GM10847 (cell line): ENCODE data around the gene ABHD3.

Experiments
- POLR2A ChIP-seq: IDR thresholded peaks from 2 replicates; pipeline ENCODE4 v1.6.1; 2011; ENCODE audit not compliant: insufficient read length; ENCODE audit errors: extremely low read depth

Gene ABHD3

DNA sequence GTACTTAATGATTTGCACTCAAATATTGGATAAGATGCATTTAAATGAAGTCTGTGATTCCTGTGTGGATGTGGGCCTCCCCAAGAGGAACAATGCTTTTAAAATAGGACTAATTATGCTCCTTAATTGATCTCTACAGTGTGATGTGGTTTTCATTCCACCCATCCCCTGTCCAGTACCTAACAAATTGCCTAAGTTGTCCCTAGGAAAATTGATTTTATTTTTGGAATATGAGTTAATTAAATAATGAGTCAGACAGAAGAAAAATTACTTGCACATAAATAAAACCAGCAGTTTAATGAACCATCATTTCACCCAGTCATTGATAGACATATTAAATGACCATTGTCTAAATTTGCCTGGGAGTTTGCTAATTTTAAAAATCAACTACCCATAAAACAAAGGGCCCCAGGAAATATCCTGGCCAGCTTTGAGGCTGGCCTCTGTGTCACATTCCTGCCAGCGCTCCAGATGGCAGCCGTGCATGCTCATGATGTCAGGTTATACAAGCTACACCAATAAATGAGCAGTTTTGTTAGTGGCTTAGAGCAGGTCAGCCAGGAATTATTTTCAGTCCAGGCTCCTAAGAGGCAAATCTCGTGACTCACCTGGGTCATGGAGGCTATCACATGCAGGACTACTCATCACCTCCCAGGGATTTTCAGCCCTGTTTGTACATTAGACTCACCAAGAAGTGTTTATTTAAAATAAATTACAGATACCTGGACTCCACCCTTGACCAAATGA is 31.9 kb downstream of the ABHD3 start:
- no peak for TF ChIP-seq POLR2A

GRCh38 chr18:21669736-21670285 is 34.8 kb downstream of the ABHD3 start:
- TF ChIP-seq POLR2A: no peak

DNA sequence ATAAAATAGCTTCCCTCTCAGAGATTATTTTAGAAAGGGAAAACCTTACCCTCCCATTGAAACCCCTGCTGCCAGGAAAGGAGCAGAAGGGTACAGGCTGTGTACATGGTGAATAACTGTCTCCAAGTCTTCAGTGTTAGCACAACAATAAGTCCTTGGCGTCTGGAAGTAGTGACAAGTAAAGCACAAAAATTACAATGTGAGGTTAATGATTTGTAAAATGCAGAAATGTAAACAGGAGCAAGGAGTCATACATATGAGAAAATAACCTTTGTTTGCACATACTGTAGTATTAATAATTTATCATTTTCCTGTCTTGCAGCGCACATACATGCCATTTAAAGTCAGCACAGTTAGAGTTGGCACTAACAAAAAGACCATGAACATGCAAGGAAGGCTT is 40.5 kb downstream of the ABHD3 start:
- TF ChIP-seq POLR2A: no peak

DNA sequence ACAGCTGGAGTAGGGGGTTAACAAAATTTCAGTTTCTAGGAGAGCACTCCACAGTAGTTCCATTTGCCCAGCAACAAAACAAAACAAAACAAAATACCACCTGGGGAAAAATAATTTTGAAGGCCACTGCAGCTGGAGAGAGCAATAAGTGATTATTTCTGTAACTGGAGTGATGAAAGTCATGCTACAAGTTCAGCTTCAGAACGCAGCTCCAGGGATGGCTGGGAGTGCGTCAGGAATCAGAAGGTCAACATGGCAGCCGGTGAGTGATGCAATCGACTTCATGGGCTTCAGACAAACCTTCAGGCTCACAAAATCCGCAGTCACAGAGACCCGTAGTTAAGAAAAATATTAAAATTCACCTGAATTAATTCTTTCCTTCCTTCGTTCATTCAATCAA is 41.0 kb downstream of the ABHD3 start:
- no peak for TF ChIP-seq POLR2A

- TF ChIP-seq POLR2A: no peak
These were observed 42.0 kb downstream of the ABHD3 start for GRCh38 chr18:21662581-21662980.

GRCh38 chr18:21660078-21660477 is 44.5 kb downstream of the ABHD3 start:
- TF ChIP-seq POLR2A: no peak

GRCh38 chr18:21656402-21656801 is 48.2 kb downstream of the ABHD3 start:
- TF ChIP-seq POLR2A: no peak

DNA sequence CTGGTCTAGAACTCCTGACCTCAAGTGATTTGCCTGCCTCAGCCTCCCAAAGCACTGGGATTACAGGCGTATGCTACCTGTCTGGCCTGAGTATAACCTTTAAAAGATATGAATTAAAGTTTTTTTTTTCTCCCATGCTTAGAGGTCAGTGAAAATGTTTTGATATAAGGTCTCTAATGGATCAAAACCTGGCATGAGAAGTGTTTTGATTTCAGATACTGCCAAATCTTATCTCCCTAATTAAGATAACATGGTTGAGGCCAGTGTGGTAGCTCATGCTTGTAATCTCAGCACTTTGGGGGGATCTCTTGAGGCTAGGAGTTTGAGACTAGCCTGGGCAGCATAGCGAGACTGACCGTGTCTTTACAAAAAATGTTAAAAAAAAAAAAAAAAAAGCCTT is 51.2 kb downstream of the ABHD3 start:
- TF ChIP-seq POLR2A: no peak

DNA sequence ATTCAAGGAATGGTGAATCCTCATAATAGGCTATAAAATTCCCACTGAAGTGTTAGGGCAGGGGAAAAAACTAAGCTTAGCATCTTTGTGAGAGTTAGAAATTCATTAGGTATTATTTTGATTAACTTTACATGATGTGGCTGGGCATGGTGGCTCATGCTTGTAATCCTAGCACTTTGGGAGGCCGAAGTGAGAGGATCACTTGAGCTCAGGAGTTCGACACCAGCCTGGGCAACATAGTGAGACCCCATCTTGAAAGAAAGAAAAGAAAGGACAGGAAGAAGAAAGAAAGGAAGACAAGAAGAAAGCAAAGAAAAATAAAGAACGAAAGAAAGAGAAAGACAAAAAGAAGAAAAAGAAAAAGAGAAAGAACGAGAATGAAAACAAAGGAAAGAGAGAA is 52.5 kb downstream of the ABHD3 start:
- TF ChIP-seq POLR2A: no peak

- no peak for TF ChIP-seq POLR2A
These were observed 54.3 kb downstream of the ABHD3 start for GRCh38 chr18:21650311-21650710.

DNA sequence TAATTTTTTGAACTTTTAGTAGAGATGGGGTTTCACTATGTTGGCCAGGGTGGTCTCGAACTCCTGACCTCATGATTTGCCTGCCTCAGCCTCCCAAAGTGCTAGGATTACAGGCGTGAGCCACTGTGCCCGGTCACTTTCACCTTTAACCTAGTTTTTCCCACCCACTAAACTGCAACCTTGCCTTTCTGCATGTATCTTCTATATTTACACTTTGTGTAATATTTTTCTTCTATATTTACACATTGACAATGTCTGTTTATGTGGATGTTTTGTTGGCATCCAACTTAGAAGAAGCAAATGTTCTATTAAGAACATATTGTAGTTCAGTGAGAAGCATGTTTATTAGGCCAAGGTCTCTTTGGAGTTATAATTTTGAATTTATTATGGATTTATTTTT is 65.8 kb downstream of the ABHD3 start:
- TF ChIP-seq POLR2A: no peak

- TF ChIP-seq POLR2A: no peak
These were observed 67.8 kb downstream of the ABHD3 start for GRCh38 chr18:21636769-21637168.

GRCh38 chr18:21634588-21635199 is 69.9 kb downstream of the ABHD3 start:
- TF ChIP-seq POLR2A: no peak

DNA sequence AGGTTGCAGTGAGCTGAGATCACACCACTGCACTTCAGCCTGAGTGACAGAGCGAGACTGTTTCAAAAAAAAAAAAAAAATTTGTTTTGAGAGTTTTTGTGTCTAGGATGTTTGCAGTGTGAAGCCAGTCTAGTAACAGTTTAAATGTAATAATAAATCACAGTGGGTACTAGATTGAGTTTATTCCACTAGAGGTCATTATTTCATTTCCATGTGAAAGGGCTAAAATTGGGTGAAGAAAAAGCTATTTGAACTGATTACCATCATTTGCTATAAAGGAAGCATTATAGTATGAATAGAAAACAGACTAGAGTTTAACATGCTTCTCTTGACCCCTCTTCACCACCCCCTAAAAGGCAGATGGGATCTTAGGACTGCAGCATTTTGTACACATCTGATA is 72.2 kb downstream of the ABHD3 start:
- TF ChIP-seq POLR2A: no peak

GRCh38 chr18:21629089-21629832 is 75.3 kb downstream of the ABHD3 start:
- no peak for TF ChIP-seq POLR2A
